Activated CD8-positive, alpha-beta memory T cell treated with anti-CD3 and anti-CD28 coated beads, Interleukin-2, amount 50 U/mL, for 24 hours (primary cell): Measurements from ENCODE around the gene CAMK2B.

Experiments
- DNase-seq: peaks from one replicate; pipeline ENCODE4 v3.0.0-alpha.2; 2020; ENCODE audit errors: extremely low read depth

The CAMK2B gene

DNA sequence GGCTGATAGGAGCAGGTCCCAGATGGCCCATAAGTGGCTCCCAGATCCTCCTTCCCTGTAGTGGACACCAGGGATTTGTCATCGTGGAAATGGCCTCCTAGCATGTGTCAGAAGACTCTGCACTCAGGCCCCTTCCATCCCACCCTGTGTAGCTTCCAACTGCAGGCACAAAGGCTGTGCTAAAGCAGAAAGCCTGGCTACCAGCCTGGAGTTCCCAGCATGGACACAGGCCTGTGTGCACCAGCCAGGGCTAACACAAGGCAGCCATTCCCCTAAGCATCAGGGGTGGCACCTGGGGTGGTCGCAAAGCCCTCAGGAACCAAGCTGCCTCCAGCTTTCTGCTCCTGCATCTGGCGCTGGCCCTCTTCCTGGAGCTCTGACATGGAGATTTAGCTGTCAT, 4.5 kb upstream of the CAMK2B start:
- no peak for DNase-seq

DNA sequence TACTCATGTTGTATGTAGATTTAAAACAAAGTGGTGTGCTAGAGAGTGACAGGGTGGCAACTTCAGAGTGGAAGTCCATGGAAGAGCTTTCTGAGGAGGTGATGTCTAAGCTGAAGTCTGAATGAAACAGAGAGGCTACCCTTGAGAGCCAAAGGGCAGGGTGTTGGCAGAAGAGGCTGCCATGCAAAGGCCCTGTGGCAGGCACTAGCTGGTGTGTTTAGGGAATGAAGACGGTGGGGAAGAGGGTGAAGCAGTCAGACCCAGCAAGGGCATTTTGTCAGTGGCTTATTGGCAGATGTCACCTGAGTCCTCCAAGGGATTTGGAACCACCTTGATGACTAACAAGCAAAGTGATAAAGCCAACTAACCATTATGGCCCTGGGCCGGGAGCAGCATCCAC, 3.7 kb upstream of the CAMK2B start:
- no peak for DNase-seq

DNA sequence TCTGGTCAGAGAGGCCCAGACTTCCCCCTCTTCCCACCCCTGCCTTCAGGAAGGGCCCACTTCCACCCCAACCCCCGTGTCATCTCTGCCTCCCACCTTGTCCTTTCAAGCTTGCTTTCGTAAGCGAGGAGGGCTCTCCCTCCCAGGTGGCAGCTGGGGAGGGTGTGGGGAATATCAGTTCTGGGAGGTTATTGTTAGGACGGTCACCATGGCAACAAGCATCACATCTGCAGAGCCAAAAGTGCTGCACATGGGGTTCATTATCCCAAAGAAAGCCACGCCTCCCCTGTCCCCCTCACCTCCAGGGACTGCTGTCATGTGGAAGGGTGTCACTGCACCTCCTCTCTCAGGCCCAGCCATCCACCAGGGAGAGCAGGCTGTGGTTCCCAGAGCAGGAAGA, 2.6 kb upstream of the CAMK2B start:
- DNase-seq: no peak

DNA sequence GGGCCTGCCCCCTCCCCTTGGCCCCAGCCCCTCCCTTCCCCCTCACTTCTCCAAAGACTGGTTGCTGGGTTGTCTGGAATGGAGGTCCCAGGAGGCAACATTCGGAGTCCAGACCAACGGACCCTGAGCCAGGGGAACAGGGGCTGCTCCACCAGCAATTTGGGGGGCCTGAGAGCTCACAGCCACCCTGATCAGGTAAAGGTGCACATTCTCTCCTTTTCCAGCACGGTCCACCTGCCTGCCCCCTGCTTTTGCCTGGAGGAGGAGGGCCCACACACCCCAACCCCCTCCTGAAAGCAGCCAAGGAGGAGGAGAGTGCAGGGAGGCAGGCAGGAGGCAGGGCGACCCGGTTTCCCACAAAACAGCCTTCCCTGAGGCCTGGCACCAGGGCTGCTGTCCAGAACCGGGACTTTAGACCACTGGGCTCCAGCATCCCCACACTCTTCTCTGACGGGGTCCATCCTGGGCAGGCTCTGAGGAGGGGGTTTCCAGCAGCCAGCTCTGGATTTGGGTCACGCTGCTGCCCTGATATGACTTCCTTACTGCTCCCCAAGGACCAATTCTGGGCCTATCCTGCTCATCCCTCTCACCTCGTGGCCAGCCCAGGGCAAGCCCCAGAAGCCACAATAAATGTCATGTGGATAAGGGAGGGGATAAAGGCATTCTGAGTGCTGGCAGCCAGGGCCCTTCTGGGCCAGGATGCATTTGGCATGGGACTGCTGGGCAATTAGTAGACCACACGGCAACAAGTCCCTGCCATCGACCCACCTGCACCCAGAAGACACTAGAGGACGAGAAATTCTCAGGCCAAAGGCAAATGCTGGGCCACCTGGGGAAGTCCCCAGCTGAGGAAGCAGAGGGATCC, 1.1 kb upstream of the CAMK2B start:
- DNase-seq: no peak

DNA sequence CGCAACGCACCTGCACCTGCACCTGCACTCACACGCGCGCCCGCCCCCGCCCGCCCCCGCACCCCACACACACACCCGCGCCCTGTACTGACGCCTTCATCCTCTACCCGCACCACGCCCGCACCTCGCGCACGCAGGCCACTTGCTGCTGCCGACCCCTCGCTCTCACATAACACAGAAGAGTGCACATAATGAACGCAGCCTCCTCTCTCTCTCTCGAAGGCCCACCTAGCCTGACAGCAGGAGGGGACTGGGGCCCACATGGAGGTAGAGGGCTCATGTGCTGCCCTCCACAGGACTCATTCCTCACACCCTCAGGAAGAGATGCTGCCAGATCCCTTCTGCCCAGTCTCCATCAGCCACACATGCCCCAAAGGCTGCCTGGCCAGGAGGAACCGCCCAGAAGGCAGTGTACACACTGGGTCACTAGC, 432 bp upstream of the CAMK2B start:
- no peak for DNase-seq

DNA sequence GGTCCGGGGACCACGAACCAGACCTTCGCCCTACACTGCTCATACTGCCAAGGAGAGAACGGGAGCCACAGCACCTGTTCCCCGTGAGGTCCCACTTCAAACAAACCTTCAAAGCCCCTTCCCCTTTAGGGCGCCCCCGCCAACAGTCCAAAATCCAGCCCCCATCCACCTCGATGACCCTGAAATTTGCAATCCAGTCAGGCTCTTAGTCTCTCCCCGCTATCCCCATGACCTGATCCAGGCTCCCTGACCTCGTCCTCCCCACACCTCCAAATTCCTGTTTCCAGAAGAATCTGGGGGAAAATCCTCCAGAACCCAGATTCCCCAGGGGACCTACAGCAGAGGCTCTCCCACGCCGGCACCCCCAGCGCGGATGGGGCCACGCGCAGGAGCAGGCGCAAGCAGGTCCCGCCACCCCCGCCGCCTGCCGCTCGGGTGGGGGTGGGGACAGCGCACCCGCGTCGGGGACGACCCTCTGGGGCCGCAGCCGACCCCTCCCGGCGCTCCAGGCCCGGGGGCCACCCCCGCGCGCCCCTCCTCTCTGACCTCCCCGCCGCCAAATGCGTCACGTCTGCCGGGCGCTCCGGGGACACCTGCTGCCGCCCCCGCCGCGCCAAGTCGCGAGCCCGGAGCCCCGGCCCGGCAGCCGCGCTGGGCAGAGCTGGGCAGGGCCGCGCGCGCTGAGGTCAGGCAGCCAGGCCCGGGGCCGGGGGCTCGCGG, 753 bp downstream of the CAMK2B start:
- DNase-seq: no peak

DNA sequence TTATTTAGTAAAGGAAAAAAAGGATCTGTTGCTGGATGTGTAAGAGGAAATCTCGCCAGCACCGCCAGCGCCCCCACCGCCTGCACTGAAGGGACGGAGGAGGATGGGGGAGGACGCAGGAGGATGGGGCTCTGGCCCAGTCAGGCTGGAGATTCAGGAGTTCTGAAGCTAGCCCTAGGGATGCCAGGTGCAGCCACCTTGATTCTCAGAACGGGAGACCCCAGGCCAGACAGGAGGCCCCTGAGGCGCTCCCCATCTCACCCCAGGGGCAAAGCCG, 1.3 kb downstream of the CAMK2B start:
- no peak for DNase-seq

DNA sequence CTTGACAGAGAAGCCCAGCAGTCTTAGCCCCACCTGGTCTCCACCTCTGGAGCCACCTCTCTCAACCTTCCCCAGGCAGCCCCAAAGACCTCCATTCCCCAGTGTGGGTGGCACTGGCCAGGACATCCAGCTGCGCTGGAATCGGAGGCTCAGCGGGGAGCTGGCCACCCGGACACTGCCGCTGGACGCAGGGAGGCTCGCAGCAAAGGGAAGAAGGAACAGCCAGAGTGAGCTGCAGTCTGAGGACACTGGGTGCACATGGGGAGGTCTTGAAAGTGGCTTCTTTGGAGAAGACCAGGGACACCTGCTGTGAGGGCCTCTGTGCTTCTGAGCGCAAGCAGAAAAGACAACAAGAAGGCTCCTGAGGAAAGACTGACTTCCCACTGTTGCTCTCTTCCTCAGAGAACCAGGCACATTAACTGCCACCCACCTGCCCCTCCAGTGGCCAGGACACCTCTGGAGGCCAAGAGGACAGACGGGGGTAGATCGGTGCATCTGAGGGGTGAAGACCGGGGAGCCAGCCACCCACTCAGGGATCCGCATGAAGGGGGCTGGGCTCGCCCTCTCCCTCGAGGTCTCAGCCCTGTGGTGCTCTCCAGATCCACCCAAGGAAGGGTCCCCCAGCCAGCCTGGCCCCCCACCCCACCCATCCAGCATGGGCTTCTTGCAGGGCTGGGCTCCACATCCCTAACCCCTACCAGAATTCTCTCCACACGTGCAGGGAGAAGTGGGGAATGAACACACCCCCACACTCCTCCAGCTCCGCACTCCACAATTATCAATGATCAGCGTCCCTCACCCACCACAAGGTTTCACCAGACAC, 1.8 kb downstream of the CAMK2B start:
- no peak for DNase-seq

DNA sequence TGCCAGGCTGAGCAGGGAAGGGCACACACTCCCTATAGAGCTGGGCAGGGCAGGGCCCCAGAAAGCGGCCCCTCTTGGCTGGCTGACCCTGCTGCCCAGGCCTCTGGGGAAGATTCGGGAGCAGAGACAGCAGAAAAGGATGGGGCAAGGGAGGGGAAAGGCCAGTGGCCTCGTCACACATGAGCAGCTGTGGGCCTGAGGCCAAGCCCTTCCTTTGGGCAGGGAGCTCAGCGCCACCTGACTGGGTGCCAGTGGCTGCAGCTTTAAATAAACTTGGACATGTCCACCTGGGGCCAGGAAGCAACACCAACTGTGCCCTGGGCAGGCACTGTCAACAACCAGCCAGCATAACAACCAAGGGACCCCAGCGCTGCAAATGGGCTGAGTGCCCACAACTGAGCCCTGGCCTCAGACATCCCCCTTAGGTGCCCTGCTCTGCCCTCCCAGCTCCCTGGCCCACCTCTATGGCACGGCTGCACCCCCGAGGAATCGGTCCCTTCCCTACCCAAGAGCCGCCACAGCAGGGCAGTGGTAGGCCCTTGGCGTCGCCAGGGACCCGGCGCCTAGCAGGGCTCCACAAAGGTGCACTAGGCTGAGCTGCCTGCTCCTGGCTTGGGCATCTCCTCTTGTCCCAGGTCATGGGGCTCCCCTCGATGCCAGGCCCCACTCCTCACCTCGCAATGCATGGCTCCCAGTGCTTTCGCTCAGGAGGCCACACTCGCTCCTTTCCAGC, 2.6 kb downstream of the CAMK2B start:
- no peak for DNase-seq

DNA sequence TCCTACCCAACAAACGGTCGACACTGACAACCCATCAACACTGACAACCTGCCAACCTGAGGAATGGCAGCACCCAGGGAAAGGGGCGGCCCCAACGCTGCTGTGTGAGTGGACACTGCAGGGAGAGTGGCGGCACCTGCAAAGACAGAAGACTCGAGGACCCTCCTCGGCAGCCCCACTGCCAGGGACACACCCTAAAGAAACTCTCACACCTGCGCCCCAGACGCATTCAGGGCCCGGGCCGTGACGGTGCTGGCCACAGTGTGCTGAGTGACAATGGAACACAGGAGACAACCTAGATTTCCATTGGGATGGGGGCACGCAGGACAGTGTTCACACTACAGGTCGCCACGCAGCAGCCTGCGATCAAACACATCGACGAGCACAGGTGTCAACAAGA, 3.6 kb downstream of the CAMK2B start:
- DNase-seq: no peak

DNA sequence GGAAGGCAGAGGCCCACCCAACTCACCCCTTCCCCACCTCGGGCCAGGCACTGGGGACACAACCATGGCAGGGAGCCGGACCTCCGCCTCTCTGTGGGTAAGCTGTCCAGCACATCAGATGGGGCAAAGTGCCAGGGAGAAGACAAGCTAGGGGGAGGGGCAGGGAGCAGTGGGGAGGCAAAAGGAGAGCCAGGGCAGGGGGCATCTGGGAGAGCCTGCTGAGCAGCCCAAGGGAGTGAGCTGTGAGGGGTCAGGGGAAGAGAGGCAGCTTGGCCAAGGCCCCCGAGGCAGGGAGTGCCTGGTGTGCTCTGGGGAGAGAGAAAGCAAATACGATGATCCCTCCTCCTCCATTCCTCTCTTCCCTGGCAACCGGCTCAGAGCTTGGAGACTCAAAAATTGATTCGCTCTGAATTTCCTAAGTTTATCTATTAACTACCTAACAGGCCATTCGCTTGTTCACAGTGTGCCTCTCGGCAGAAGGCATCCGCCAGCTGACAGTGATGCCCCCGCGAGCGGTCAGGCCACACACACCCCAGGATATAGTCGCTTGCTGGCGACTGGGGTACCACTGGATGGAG, 4.5 kb downstream of the CAMK2B start:
- DNase-seq: no peak

DNA sequence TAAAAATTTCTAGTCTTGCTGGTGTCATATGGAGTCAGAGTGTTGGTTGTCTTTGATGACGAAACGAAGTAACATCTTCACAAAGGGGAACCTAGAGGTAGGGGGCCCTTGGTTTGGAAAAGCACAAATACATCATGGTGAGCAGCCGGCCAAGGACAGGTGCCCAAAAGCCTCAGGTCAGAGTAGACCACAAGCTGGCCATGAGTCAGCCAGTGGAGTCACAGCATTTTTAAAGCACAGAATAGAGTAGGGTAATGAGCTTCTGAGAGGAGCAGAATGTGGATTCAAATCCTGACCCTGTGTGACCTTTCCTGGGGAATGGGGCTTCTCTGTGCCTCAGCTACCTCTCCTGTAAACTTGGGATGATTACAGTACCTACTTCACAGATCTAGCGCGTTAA, 5.3 kb downstream of the CAMK2B start:
- DNase-seq: no peak

DNA sequence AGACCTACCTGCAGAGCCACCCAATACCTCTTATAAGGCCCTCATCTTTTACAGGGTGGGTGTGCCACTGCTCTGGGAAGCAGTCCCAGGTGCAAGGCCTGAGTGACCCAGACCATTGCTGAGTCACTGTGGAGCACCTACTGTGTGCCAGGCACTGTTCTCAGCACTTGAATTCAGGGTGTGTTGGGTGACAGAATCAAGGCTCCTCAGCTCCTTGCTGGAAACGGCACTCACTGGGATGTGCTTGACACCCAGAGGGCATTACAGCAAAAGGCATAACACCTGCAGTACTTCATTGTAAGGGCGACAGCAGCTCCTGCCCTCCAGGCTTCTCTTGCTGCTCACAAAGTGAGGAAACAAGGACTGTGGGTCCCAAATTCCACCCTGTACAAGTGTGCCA, 7.1 kb downstream of the CAMK2B start:
- no peak for DNase-seq

DNA sequence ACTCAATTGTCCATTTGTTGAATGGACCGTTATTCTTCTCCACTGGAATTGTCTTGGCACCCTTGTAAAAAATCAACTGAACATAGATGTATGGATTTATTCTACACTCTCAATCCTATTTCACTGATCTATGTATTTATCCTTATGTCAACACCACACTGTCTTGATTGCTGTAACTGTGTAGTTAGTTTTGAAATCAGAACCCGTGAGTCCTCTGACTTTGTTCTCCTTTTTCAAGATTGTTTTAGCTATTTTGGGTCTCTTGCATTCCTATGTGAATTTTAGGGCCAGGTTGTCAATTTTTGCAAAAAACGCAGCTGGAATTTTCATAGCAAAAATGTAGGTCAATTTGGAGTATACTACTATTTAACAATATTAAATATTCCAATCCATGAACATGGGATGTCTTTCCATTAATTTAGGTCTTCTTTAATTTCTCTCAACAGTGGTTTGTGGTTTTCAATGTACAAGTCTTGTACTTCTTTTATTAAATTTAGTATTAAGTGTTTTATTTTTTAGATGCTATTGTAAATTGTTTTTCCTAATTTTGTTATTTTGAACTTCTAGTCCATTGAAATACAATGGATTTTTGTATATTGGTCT, 10.0 kb downstream of the CAMK2B start:
- no peak for DNase-seq

DNA sequence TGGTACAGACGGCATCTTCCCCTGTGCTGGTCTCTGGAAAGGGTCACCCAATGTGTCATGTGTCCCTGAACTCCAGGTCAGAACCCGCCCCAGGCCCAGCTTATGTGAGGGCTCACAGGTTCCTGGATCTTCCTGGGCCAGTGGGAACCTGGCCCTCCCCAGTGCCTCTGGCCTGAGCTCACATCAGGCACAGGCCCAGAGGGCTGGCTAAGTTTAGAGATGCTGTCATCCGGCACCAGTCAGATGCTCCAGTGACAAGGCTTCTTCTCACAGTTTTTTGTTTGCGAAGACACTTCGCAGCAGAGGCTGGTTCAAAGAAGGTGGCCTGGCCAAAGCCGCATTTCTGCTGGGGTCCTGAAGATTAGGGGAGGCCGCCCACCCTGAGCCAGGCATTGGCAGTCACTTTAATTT, 11.8 kb downstream of the CAMK2B start:
- DNase-seq: no peak

DNA sequence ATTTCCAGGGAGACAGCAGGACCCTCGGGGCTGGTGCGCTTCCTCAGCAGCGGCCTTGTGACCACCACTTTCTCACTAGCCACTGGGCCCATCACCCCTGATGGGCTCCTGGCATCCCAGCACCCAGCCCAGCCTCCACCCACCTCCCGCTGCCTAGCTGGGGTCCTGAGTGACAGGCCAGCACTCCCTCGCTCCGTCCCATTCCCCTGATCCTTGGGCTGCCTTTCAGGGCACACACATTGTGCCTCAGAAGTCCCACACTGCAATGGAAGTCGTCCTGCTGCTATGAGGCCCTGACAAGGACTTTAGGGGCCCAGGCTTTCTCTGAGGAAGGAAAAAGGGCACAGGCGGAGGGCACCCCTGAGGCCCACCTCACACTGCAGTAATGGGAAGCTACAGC, 12.4 kb downstream of the CAMK2B start:
- DNase-seq: no peak

DNA sequence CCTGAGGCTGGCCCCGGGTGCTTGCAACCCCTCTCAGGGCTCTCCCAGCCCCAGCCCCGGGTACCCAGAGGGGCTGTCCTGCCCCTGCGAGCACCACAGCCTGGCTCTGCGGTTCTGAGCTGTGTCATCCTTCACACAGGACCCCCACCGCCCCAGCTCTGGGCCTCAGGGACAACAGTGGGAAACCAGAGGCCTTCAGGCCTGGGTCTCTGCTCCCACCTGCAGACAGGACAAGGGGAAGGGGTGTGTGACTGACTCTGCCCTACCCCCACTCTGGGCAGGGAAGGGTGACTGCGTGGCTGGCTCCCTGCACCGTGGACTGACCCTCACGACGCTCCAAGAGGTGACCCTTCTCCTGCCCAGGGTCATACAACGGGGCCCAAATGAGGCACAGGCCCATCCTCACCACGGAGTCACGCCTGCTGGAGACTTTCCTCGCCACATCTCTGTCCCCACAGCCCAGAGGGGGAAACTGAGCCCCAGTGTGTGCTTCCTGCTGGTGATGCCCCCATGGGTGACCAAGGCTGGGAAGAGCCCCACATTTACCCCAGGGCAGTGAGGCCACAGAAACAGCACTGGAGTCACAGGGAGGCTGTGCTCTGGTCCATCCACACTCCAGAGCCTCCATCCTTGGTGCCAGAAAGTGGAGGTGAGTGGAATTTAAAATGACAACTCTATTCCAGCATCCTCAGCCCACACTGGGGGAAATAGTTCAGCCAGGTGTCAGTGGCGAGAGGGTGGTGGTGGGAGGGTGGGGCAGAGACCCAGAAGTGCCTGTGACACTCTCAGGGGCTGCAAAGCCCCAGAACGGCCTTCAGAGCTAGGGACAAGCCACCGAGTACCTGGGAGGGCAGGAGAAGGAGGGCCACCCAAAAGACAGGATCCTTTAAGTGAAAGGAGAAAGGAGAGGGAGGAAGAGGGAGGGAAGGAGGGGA, 13.6 kb downstream of the CAMK2B start:
- DNase-seq: no peak

DNA sequence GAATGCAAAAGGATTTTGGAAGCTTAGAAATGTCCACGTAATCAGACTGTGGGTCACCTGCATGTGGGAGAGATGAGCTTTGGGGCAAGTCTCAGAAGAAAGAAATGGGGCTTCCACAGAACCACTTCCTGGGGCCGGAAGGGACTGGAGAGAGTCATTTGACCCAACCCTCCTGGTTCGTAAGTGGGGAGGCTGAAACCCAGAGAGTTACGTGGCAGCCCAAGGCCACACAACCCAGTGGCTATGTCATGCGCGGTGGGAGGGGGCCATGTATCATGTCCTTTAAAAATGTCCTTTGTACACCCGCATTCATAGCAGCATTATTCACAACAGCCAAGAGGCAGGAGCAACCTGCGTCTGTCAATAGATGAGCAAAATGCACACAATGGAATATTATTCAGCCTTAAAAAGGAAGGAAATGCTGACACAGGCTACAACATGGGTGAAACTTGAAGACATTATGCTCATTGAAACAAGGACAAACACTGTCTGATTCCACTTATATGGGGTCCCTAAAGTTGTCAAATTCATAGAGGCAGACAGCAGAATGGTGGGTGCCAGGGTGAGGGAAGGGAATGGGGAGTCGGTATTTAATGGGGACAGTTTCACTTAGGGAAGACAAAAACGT, 15.1 kb downstream of the CAMK2B start:
- no peak for DNase-seq

DNA sequence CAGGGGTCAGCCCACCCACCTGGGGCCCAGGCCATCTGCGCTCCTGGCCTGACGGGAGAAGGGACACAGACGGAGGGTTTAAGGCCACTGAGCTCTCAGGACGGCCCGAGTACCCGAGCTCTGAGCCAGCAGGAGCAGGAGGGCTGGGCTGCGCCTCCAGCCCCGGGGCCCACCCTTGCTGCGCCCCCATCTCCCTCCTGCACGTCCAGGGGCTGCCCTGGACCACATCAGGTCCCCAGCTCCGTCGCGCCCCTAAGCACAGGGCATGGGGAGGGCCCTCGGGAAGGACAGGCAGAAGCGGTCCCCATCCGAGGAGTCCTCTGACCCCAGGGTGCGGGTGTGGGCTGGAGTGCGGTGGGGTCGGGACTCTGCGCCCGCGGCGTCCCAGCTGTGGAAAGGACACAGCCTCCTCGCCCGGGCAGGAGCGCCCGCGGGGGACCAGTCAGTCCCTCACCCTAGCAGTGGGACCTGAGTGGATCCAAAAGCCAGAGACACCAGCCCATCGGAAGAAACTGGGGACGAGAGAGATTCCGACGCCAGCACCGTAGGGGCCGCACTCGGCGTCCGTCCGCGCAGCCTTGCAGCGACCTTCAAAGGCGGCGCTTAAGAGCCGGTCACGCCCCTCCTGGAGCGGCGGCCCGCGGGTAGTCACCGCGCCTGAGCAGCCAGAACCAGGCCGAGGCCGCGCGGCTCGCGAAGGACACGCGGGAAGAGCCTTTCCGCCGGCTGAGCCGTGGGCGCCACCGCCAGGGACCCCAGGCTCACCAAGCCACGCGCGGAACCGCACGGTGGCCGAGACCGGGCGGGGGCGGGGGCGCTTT, 15.9 kb downstream of the CAMK2B start:
- DNase-seq: no peak
